B cell (primary cell): Measurements from ENCODE around the gene NOP16.

Experiments used
- EZH2 ChIP-seq: IDR thresholded peaks from 2 replicates; pipeline ENCODE4 v1.6.1; 2012; ENCODE audit warnings: borderline replicate concordance, low read depth, mild to moderate bottlenecking, moderate library complexity, low read length; ENCODE audit not compliant: insufficient read depth, poor library complexity, severe bottlenecking
- TF ChIP-seq, protein P1 (sequence below): fragments of 200-600 bp; IDR thresholded peaks from one replicate; pipeline ENCODE4 v1.8.0; 2022; ENCODE audit warnings: antibody characterized with exemption, mild to moderate bottlenecking

DNA sequence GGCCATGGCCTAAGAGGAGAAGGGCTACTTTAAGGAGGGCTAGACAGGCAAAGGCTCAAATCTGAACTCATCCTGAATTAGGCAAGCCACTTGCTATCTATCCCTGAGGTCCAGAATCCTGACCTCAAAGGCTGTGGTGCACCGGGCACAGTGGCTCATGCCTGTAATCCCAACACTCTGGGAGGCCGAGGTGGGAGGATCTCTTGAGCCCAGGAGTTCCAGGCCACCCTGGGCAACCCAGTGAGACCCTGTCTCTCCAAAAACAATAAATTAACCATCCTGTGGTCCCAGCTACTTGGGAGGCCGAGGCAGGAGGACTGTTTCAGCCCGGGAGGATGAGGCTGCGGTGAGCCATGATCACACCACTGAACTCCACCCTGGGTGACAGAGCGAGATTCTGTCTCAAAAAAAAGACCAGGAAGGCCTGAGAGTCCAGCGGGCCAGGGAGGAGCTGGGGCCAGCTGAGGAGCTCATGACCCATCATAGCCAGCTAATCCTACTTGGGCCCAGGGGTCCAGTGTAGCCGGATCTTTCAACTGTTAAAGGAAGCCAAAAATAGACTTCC is 4.0 kb downstream of the NOP16 start:
- TF ChIP-seq, protein P1, sequence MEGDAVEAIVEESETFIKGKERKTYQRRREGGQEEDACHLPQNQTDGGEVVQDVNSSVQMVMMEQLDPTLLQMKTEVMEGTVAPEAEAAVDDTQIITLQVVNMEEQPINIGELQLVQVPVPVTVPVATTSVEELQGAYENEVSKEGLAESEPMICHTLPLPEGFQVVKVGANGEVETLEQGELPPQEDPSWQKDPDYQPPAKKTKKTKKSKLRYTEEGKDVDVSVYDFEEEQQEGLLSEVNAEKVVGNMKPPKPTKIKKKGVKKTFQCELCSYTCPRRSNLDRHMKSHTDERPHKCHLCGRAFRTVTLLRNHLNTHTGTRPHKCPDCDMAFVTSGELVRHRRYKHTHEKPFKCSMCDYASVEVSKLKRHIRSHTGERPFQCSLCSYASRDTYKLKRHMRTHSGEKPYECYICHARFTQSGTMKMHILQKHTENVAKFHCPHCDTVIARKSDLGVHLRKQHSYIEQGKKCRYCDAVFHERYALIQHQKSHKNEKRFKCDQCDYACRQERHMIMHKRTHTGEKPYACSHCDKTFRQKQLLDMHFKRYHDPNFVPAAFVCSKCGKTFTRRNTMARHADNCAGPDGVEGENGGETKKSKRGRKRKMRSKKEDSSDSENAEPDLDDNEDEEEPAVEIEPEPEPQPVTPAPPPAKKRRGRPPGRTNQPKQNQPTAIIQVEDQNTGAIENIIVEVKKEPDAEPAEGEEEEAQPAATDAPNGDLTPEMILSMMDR = no peak
- no peak for TF ChIP-seq EZH2
